ENCODE data around the gene POTEB.
"Not testable (repeated sequence)": the region's sequence is repeated elsewhere in the genome, so short reads cannot be mapped to it uniquely, and the experiment has no call there.

The POTEB gene

GRCh38 chr15:21877635-21878034, at the start of gene POTEB:
POTEB (minus strand) TSS chr15:21877735; CDS start chr15:21877246, 489 bp downstream.
- H3K27me3 ChIP-seq (ENCODE audit: insufficient read depth, insufficient read length); H3K36me3 ChIP-seq (ENCODE audit: insufficient read depth, insufficient read length, low read length); H3K9me3 ChIP-seq (ENCODE audit: insufficient read depth, low read length); H3K9ac ChIP-seq (ENCODE audit: insufficient read length, low read depth); H3K4me1 ChIP-seq (ENCODE audit: insufficient read depth, insufficient read length); DNase-seq (ENCODE audit: low read depth, low spot score); H3K4me3 ChIP-seq (ENCODE audit: insufficient read length, low read depth): not testable (repeated sequence)

GRCh38 chr15:21890955-21891354, 13.4 kb upstream of the POTEB start:
- H3K4me1 ChIP-seq (ENCODE audit: insufficient read depth, insufficient read length); DNase-seq (ENCODE audit: low read depth, low spot score): not testable (repeated sequence)

GRCh38 chr15:21889542-21889941, 12.0 kb upstream of the POTEB start:
- H3K4me1 ChIP-seq (ENCODE audit: insufficient read depth, insufficient read length); H3K27me3 ChIP-seq (ENCODE audit: insufficient read depth, insufficient read length); H3K9ac ChIP-seq (ENCODE audit: insufficient read length, low read depth): not testable (repeated sequence)

More at GRCh38 chr15:21890955-21891354, 13.4 kb upstream of the POTEB start:
- H3K4me3 ChIP-seq (ENCODE audit: insufficient read length, low read depth); H3K27me3 ChIP-seq (ENCODE audit: insufficient read depth, insufficient read length); H3K9ac ChIP-seq (ENCODE audit: insufficient read length, low read depth); H3K36me3 ChIP-seq (ENCODE audit: insufficient read depth, insufficient read length, low read length); H3K9me3 ChIP-seq (ENCODE audit: insufficient read depth, low read length): not testable (repeated sequence)

GRCh38 chr15:21838831-21839230, 38.7 kb downstream of the POTEB start:
- not testable (repeated sequence) for H3K36me3 ChIP-seq (ENCODE audit: insufficient read depth, insufficient read length, low read length); H3K9me3 ChIP-seq (ENCODE audit: insufficient read depth, low read length); H3K27me3 ChIP-seq (ENCODE audit: insufficient read depth, insufficient read length); H3K9ac ChIP-seq (ENCODE audit: insufficient read length, low read depth); H3K4me1 ChIP-seq (ENCODE audit: insufficient read depth, insufficient read length); DNase-seq (ENCODE audit: low read depth, low spot score); H3K4me3 ChIP-seq (ENCODE audit: insufficient read length, low read depth)

More at GRCh38 chr15:21889542-21889941, 12.0 kb upstream of the POTEB start:
- not testable (repeated sequence) for DNase-seq (ENCODE audit: low read depth, low spot score); H3K36me3 ChIP-seq (ENCODE audit: insufficient read depth, insufficient read length, low read length); H3K4me3 ChIP-seq (ENCODE audit: insufficient read length, low read depth); H3K9me3 ChIP-seq (ENCODE audit: insufficient read depth, low read length)

Measured in NT2/D1 (cell line).